Measurements from ENCODE around the gene OTOF.

GRCh38 chr2:26526589-26526988 lies 48.7 kb upstream of the OTOF start:
- TF ChIP-seq EZH2 (IDR thresholded peaks at IDR 0.05; ENCODE audit: insufficient read depth, poor library complexity, severe bottlenecking) = no peak
- no peak for TF ChIP-seq EZH2phosphoT487 (IDR thresholded peaks at IDR 0.05; ENCODE audit: insufficient read depth, low read depth)
